HG02970 (cell line): ENCODE measurements around the gene DPYD.

Source experiments
- ATAC-seq: cut with Tn5 transposase; IDR thresholded peaks from one replicate; pipeline ENCODE4 v1.9.1; 2021; ENCODE audit warnings: mild to moderate bottlenecking, moderate library complexity, moderate number of reproducible peaks; ENCODE audit not compliant: unreplicated experiment, low FRiP score

DPYD gene

DNA sequence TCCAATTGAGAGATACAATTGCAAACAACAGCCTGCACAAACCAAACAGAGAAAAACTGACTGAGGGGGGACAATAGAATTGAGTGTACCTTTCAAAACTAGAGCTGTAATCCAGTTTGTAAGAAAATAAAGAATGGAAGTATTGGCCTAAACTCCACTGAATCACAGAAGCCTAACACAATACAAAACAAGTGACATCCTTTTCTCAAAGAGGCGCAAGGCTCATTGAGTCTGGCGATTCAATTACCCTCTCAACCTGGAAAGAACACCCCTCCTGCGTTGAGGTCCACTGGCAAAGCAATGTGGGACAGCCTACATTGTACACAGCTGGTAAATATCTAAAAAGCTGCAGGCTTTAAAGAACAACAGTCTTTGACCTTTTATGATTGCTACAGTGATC is 182.6 kb downstream of the DPYD start:
- ATAC-seq = no peak

DNA sequence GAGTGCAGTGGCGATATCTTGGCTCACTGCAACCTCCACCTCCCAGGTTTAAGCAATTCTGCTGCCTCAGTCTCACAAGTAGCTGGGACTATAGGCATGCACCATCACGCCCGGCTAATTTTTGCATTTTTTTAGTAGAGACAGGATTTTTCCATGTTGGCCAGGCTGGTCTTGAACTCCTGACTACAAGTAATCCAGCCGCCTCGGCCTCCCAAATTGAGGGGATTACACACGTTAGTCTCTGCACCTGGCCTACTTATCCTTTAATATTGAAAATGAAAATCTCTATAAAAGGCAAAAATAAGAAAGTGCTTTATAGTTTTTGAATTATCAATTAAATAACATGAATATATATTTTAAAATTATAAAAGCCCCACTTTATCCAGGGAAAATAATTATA is 190.6 kb downstream of the DPYD start:
- ATAC-seq = no peak

DNA sequence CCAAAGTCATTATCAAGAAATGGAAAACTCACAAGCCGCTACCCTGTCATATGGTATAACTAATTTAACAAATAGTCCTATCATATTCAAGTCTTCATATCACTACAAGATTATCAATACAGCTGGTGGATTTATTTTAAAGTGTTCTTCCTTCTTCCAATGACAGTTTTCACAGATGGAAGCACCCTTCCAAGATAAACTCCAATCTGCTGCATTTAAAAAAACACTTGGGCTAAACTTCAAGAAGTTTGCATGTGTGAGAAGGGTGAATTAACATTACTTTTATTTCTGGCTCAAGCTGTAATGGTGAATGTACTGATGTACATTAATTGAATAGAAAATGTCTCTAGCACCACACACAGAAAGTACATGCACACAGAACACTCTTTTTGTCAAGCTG is 192.4 kb downstream of the DPYD start:
- ATAC-seq = no peak

DNA sequence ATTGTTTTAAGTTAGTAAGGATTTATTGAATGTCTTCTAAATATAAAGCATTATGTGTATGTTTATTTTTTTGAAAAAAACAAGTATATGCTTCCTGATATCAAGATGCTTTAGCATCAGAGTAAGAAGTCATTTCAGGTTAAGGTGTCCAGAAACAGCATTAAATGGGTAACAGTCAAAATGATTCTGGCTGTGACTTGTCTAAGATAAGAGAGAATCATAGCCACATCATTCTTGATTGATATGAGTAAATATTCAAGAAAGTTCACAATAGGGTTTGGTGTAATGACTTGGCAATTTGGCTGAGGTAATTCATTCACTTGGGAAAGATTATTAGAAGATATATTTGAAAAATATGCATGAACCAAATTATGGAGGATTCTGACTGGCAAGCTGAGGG is 193.8 kb downstream of the DPYD start:
- ATAC-seq = no peak

DNA sequence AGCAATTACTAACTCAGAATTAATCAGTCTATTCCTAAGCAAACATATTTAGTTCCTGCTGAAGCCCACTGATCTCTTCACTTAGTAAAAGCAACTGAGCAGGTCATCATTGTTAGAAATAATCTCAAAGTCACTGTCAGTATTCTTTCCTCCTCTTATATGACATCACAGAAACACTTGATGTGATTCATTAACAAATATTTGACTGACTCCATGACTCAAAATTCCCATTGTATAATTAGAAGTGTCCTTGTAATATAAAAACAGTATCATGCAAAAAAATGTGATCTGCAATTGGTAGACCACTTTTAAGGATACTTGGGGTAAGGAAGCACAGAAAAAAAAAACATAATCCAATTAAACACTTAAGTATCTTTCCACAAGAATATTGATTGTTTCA is 194.4 kb downstream of the DPYD start:
- no peak for ATAC-seq

DNA sequence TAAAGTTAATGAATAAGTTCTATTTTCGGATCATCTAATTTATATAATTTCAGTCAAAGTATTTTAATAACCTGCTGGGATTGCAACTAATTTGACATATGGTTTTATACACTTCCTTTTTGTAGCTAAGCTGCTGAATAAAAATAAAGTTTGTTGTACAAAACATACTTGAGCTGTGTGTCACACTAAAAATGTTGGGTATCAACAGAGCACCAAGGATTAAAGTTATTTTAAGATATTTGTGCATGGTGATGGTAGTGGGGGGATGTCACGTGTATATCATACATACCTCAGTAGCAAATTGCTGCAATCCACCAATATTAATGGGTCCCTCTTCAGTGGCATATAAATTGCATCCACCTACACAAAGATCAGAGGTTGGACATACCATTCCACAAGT is 199.6 kb downstream of the DPYD start:
- ATAC-seq = no peak

DNA sequence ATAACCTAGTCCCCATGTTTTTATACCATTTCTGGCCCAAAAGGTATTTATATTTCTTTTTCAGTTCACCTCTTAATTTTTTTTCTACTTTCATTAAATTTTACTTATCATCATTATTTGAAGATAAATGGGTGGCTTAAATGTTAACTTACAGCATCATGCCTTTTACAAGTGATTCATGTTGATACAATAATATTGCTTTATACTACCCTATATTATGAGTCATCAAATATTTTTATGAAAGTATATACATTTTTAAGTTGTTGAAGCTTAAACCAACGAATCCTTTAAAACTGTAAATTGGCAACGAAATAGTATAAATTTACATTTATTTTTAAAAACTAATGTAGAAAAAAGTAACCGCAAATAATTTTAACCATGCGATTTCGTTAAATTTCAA is 207.9 kb downstream of the DPYD start:
- ATAC-seq = no peak

DNA sequence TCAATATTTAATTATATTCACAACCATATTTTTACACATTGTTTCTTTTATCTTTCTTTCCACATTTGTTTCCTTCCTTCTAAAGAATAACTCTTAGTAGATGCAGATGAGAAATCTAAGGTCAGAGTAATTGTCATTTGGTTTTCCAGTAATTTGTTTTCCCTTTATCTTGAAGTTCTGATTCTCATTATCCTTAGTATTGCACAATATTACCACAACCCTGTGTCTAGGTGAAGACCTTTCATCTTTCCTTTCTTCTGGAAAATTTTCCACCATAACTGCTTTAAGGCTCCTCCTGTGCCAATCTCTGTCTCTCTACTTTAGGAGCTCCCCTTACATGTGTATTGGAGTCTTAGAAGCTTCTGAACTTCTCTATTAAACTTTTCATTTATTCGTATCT is 209.0 kb downstream of the DPYD start:
- no peak for ATAC-seq

DNA sequence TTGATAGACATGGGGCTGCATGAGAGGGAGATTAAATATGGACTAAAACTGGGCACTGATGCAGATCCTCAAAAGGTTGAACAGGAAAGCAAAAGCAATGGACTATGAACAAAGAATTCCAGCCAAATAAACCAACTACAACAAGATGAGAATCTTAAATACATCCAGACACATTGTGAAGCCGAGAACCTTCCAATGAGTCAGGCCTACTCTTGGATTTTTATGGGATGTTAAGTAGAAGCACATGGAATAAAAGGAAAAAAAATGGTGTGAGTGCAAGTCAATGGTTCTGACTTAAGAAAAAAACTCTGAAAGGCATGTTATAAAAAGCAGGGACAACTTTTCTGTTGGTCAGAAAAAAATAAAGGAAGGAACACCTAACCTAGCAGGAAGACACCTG is 227.2 kb downstream of the DPYD start:
- no peak for ATAC-seq

DNA sequence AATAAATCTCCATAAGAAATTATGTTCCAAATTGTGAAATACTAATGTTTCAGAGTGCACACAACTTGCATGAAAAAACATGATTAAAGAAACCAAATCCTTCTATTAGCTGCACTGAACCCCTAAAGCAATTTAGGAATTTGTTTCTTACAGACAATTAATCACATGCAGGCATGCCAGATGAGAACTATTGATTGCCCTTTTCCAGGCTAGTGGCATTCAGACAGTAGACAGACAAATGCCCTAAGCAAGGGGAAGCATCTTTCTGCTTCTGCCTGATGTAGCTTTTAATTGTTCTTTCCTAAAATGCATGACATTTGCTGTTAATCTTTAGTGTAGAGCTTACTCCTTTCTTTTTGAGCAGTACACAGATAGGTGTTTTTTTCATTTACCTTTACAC is 229.5 kb downstream of the DPYD start:
- no peak for ATAC-seq

DNA sequence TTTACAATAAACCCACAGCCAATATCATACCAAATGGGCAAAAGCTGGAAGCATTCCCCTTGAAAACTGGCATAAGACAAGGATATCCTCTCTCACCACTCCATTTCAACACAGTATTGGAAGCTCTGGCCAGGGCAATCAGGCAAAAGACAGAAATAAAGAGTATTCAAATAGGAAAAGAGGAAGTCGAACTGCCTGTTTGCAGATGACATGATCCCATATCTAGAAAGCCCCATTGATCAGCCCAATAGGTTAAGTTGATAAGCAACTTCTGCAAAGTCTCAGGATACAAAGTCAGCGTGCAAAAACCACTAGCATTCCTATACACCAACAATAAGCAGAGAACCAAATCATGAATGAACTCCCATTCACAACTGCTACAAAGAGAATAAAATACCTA is 235.5 kb downstream of the DPYD start:
- ATAC-seq = no peak

DNA sequence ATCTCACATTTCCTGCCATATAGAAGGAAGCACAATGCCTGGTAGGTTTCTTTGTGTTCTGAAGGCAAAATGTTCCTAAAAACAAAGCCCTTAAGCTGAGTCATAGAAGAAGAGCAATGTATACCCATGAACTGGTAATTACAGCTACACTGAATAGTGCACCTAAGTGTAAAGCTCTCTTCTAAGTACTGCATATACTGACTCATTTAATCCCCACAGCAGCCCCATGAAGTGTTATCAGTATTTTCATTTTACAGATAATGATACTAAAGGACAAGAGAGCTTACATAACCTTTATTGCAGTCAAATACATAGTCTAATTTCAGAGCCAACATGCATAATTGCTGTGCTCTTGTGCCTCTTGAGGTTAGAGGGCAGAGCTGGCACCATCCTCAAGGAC is 239.9 kb downstream of the DPYD start:
- no peak for ATAC-seq

DNA sequence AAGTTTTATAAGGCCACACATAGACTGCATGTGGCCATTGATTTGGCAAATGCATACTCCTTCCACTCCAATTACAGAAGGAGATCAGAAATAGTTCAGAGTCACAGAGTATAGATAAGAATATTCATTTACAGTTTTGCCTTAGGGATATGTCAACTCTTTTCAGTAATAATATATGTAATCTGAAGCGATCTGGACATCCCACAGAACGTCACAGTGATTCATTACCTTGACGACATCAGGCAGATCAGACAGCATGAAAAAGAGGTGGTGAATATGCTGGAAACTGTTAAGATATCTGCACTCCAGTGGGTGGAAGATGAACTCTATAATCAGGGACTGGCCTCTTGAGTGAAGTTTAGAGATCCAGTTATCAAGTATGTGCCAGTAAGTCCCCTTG is 240.4 kb downstream of the DPYD start:
- ATAC-seq = no peak

DNA sequence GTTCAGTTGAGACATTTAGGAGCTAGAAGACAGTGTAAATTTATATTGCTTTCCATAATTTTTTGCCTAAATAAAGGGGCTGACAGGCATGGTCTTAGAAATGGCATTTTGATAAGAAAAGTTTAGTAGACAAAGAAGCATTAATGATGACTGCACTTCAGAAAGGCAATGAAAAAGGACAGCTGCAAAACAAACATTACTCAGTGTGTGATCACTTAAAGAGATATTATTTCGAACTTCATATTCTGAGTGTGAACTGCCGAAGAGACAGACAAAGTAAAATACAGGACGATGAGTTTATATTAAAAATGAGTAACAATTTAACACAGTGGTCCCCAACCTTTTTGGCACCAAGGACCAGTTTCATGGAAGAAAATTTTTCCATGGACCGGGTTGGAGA is 243.1 kb downstream of the DPYD start:
- no peak for ATAC-seq

DNA sequence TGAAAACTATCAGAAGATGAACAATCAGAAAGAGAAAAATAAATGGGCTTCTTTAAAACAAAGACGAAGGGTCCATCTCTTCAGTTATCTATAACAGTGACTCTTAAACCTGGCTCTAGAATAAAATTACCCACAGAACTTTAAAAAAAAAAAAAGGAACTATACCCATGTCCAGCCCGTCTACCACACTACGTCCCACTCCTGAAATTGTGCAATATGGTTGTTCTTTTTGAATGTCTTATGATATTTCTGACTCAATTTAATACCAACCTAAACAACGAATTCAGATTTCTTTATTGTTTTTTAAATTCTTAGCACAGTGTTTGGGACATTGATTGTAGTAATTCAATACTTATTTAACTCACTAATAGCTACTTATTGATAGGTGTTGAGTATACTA is 246.3 kb downstream of the DPYD start:
- no peak for ATAC-seq

DNA sequence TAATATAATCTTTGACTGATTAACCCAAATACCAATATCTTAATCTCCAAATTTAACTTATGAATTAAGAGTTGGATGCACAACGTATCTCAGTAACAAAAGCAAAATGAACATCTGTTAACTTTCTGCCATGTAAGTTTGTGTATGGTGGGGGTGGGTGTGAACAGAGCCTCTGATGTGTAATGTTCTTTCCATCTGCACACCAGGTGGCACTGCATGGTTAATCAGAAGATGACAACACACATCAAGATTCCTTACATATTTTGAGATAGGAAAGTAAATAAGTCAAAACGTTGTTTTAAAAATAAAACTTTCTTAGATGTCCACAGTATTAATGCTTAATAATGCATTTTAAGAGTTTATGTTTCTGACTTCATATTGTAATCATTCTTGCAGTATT is 251.9 kb downstream of the DPYD start:
- ATAC-seq = no peak

DNA sequence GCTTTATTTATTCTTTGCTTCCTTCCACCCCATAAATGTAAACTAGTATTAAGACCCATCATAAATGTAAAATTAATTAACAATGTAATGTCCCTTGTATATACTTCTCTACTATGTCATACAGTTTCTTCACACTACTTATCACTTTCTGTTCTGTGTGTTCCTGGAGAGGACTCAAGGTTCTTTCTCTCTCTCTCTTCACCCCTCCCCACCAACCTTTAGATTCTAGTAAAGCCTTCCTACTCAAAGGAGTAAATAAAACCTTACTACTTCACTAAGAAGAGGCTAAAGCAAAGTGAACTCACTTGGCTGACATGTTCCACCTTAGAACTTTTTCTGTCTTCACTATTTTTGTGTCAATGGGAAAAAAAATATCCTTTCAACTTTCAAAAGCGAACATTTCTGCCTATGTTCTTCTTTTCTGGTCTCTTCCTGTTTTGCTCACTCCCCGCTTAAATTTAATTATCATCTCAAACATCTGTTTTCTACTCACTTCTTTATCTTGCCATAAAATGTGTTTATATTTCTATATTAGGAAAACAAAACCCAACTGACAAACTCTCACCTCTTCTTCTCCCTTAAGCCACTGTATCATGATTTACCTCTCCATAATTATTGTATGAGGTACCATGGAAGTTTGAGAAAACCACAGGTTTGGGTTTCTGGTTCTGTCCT is 260.3 kb downstream of the DPYD start:
- no peak for ATAC-seq

DNA sequence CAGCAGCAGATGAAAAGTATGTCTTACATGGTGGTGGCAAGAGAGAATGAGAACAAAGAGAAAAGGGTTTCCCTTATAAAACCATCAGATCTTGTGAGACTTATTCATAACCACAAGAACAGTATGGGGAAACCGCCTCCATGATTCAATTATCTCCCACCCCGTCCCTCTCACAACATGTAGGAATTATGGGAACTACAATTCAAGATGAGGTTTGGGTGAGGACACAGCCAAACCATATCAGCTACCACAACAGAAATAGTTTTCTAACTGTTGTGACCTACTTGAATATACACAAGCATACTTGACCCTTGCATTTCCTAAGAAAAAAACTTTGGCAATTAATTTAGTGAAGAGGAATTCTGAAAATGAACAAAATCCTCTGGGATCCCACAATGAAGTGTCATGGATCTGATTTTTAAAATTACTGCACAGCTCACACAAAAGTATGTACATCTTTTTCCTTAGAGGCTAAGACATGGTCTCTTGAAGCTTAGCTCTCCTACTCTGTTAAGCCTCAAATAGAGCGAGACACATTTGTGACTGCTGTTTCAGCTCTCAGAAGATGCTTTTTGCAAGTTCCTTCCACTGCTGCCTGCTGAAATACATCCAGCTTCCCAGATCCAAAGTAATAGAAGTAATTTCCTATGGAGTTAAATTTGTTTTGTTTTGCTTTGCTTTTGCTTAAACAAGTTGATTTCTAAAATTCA is 265.8 kb downstream of the DPYD start:
- no peak for ATAC-seq

DNA sequence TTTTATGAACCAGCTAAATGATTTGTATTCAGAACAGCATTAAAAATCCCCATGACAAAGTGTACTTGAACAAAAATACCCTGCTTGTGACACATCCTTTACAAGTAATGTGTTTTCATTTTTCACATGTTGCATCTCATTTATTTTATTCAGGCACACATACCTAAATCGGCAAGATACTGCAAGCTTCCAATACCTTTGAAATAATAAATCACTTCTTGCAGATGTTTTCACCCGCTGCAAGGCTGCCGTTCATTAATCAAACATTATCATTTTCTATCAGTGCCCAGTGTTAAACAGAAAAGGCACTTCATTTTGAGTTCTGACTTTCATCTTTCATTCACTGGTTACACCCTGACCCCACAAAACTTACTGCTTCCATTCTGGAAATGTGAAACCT is 269.6 kb downstream of the DPYD start:
- ATAC-seq = no peak

DNA sequence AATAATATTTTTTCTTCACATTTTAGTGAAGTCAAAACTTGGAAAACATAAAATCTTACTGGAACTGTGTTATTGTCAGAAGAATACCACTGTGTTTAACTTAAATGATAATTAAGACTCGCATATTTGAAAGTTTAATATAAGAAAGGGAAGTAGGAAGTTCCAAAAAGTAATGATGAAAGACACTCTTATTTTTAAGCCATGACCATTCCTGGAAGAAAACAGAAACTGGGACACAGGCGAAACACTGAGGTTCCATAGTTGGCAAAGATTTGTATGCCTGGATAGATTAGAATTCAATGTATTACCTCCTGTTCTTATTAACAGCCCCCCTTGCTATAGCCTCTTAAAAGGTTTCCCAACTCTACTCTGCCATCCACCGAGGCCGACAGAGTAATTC is 271.2 kb downstream of the DPYD start:
- no peak for ATAC-seq

DNA sequence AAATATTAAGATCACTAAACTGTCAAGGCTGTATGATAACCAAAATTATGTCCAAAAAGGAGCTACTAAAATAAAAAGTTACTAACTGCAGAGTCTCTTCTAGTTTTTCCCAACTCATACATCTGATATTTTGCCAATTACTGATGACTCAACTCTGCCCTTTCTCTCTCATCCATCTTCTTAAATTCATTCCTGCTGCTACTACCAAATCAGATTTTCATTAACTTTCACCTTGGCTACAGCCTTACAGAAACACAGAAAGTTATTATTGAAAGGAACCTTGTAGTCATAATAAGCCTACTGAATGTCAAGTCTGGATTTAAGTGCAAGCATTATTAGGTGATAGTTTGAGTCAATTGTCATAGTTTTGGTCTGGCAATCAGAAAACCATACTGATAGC is 273.1 kb downstream of the DPYD start:
- ATAC-seq = no peak

DNA sequence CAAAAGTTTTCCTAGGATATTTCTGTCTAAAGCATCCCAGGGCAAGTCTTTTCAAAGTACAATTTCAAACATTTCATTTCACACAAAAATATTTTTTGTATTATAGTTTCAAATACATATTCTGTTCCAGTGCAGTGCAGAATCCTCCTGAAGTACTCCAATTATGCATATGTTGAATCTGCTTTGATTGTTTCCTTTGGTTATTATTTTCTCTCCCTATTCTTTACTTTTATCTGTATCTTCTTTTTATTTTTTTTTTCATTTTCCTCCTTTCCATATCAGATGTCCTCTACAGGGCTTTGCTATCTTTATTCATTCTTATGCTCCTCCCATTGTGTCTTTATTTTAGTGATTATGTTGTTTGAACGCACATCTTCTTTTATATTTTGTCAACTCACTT is 274.8 kb downstream of the DPYD start:
- no peak for ATAC-seq

DNA sequence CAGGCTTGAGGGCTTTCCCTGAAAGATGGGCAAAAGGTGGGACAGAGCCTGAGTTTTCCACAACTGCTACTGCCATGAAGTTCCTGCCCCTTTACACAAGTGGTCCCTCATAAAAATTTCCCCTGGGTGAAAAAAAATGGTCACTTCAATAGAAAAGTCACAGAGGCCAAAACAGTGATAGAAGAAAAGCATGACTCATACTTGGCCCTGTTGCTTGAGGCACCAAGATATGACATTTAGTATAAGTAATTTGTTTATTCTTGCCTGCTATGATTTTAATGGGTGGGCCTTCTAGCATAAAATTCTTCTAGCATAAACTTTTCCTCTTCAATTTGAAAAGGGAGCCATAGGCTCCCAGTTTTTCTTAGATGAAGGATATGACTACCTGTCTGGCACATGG is 280.2 kb downstream of the DPYD start:
- no peak for ATAC-seq
